Cardiac muscle cell (in vitro differentiated cells and primary cell): ENCODE measurements around the gene IFNK. TPM values are rescaled to one million over a fixed set of nuclear protein-coding genes. Genes with fewer than 3 reads are reported as not detected.

ENCODE experiments used
- DNase-seq, 2 donors: peaks; one replicate each; pipeline versions ENCODE4 v3.0.0 to v3.0.0-alpha.2; 2010 to 2017; ENCODE audit warnings: low read depth in 1 of 2, low spot score in 1 of 2
- H3K27ac ChIP-seq: fragments of 200-600 bp; sonication (generic); 2 replicates; pipeline ENCODE4 v1.5.1; 2016
- H3K27me3 ChIP-seq: fragments of 200-600 bp; sonication (generic); 2 replicates; pipeline ENCODE4 v1.6.0; 2016; ENCODE audit warnings: control low read depth
- H3K36me3 ChIP-seq: fragments of 200-600 bp; sonication (generic); 2 replicates; pipeline ENCODE4 v1.5.1; 2016; ENCODE audit warnings: control low read depth
- H3K4me1 ChIP-seq: fragments of 200-600 bp; sonication (generic); 2 replicates; pipeline ENCODE4 v1.8.1; 2017; ENCODE audit warnings: low read depth, mild to moderate bottlenecking, mixed run types
- H3K4me3 ChIP-seq: fragments of 200-600 bp; sonication (generic); 2 replicates; pipeline ENCODE4 v1.5.1; 2016; ENCODE audit warnings: mild to moderate bottlenecking
- H3K9me3 ChIP-seq: fragments of 200-600 bp; sonication (generic); 2 replicates; pipeline ENCODE4 v1.5.1; 2017; ENCODE audit warnings: low read depth, mild to moderate bottlenecking, control low read depth
- polyA plus RNA-seq: library from polyadenylated mRNA; unstranded; fragments of >200 nt; fragmentation: Nextera tagmentation; extraction: Ambion mirVana; gene quantifications from 2 replicates; pipeline ENCODE4 v1.2.1, GENCODE V29; 2016
- total RNA-seq: library from RNA; depleted of rRNA; stranded (reverse); fragments of >200 nt; gene quantifications from 2 replicates; pipeline ENCODE4 v1.2.3, GENCODE V29; 2016
- TF ChIP-seq, protein P1 (sequence below): IDR thresholded peaks from 2 replicates; pipeline ENCODE4 v1.5.1; 2012; ENCODE audit warnings: low read depth, mild to moderate bottlenecking, low read length

IFNK gene
- total and polyA plus RNA-seq, 2 experiments from 2014 or later: not detected

DNA sequence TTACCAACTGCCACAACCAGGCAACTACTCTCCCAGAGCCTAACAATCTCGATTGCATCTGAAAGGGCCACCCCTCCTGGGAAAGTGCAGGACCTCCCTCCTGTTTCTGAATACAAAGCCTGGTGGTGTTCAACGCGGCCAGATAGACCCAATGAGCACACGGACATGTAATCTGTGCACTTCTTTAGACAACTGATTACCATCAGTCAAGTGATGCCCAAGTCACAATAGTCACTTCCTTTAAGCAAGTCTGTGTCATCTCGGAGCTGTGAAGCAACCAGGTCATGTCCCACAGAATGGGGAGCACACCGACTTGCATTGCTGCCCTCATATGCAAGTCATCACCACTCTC is 48.5 kb downstream of the IFNK start:
- H3K9me3 ChIP-seq: no peaks in the 10 kb centered on the region
- H3K27me3 ChIP-seq: no peaks in the 10 kb centered on the region
- peaks cover 8% of the 10 kb centered on the region for H3K4me1 ChIP-seq
- peak overlapping the region; percentile 67 for H3K4me3 ChIP-seq
- H3K27ac ChIP-seq: peak overlapping the region; percentile 92
- DNase-seq: peak; percentile 16 to 34
- no peaks in the 10 kb centered on the region for H3K36me3 ChIP-seq
- TF ChIP-seq, protein P1, sequence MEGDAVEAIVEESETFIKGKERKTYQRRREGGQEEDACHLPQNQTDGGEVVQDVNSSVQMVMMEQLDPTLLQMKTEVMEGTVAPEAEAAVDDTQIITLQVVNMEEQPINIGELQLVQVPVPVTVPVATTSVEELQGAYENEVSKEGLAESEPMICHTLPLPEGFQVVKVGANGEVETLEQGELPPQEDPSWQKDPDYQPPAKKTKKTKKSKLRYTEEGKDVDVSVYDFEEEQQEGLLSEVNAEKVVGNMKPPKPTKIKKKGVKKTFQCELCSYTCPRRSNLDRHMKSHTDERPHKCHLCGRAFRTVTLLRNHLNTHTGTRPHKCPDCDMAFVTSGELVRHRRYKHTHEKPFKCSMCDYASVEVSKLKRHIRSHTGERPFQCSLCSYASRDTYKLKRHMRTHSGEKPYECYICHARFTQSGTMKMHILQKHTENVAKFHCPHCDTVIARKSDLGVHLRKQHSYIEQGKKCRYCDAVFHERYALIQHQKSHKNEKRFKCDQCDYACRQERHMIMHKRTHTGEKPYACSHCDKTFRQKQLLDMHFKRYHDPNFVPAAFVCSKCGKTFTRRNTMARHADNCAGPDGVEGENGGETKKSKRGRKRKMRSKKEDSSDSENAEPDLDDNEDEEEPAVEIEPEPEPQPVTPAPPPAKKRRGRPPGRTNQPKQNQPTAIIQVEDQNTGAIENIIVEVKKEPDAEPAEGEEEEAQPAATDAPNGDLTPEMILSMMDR: no peak

DNA sequence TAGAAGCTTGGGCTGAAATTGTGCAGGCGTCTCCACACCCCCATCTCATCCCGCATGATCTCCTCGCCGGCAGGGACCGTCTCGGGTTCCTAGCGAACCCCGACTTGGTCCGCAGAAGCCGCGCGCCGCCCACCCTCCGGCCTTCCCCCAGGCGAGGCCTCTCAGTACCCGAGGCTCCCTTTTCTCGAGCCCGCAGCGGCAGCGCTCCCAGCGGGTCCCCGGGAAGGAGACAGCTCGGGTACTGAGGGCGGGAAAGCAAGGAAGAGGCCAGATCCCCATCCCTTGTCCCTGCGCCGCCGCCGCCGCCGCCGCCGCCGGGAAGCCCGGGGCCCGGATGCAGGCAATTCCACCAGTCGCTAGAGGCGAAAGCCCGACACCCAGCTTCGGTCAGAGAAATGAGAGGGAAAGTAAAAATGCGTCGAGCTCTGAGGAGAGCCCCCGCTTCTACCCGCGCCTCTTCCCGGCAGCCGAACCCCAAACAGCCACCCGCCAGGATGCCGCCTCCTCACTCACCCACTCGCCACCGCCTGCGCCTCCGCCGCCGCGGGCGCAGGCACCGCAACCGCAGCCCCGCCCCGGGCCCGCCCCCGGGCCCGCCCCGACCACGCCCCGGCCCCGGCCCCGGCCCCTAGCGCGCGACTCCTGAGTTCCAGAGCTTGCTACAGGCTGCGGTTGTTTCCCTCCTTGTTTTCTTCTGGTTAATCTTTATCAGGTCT is 49.0 kb downstream of the IFNK start, which contains the start of gene C9orf72:
C9orf72 (minus strand) TSS at position 564 of the 716 bp plus-strand sequence. CDS start 6,361 bp downstream, outside the sequence.
- TF ChIP-seq, protein P1: no peak
- Histone ChIP-seq H3K9me3 (no peaks in the 10 kb centered on the region), H3K27me3 (no peaks in the 10 kb centered on the region), H3K4me3 (peak within 1 kb of the TSS; percentile 67), H3K4me1 (peaks cover 8% of the 10 kb centered on the region), H3K27ac (peak within 1 kb of the TSS; percentile 92), H3K36me3 (no peaks in the 10 kb centered on the region)
- DNase-seq: peak in 1 of 2 donors; percentile 84

DNA sequence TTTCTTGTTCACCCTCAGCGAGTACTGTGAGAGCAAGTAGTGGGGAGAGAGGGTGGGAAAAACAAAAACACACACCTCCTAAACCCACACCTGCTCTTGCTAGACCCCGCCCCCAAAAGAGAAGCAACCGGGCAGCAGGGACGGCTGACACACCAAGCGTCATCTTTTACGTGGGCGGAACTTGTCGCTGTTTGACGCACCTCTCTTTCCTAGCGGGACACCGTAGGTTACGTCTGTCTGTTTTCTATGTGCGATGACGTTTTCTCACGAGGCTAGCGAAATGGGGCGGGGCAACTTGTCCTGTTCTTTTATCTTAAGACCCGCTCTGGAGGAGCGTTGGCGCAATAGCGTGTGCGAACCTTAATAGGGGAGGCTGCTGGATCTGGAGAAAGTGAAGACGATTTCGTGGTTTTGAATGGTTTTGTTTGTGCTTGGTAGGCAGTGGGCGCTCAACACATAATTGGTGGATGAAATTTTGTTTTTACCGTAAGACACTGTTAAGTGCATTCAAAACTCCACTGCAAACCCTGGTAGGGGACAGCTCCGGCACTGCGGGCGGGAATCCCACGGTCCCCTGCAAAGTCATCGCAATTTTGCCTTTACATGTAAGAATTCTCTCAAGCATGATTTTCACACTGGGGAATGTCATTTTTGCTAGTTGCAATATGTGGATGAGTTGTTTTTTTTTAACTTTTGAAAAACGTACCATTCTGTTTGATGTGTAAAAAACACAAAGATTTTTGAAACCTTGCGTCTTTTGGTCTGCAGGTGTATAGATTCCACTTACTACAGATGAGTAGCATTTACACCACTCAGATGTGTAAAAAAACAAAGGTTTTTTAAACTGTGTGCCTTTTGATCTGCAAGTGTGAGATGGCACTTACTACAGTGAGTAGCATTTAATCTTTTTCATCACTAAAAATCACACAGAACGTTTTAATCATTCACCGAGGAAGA is 49.8 kb downstream of the IFNK start:
- H3K36me3 ChIP-seq: no peaks in the 10 kb centered on the region
- TF ChIP-seq, protein P1: no peak
- H3K4me3 ChIP-seq: peak overlapping the region; percentile 67
- no peaks in the 10 kb centered on the region for H3K27me3 ChIP-seq
- H3K27ac ChIP-seq: peak overlapping the region; percentile 92
- no peaks in the 10 kb centered on the region for H3K9me3 ChIP-seq
- peaks cover 8% of the 10 kb centered on the region for H3K4me1 ChIP-seq
- DNase-seq: peak; percentile 97 to 100

Other genes starting within 250 kb of the IFNK start
- not detected in 2 replicates for gene EQTN, start 227.1 kb upstream of the IFNK start, total RNA-seq
- not detected in 2 replicates for gene EQTN, start 227.1 kb upstream of the IFNK start, polyA plus RNA-seq
- 0.56 and 0.74 TPM in 2 replicates for gene MOB3B, start 5.5 kb downstream of the IFNK start, total RNA-seq
- gene MOB3B, start 5.5 kb downstream of the IFNK start, polyA plus RNA-seq: 0.81 and 1.7 TPM in 2 replicates
- 9.7 and 13.2 TPM in 2 replicates for gene C9orf72, start 49.2 kb downstream of the IFNK start, total RNA-seq
- 13.1 and 15.7 TPM in 2 replicates for gene C9orf72, start 49.2 kb downstream of the IFNK start, polyA plus RNA-seq